Ramos (cell line): ENCODE results near the gene POLK.
"Not testable (repeated sequence)": the region's sequence is repeated elsewhere in the genome, so short reads cannot be mapped to it uniquely, and the experiment has no call there.

Experiments
- in situ Hi-C: fragments of 300-500 bp; cut with MboI; formaldehyde crosslinking; loops from one replicate; pipeline ENCODE4 v1.14.3; 2022; ENCODE audit warnings: low sequenced_read_pairs; ENCODE audit not compliant: unreplicated experiment

POLK gene

GRCh38 chr5:75603371-75603770, 91.7 kb downstream of the POLK start:
- in situ Hi-C loops = no loop called here

GRCh38 chr5:75603821-75604220, 92.1 kb downstream of the POLK start:
- in situ Hi-C loops = no loop called here

GRCh38 chr5:75607341-75607740, 95.7 kb downstream of the POLK start:
- in situ Hi-C loops = not testable (repeated sequence)

- in situ Hi-C loops = no loop called here
Measured at GRCh38 chr5:75608870-75609269, 97.2 kb downstream of the POLK start.

GRCh38 chr5:75610201-75610600, 98.5 kb downstream of the POLK start:
- in situ Hi-C loops = no loop called here

- in situ Hi-C loops = not testable (repeated sequence)
Measured at GRCh38 chr5:75610859-75611310, 99.2 kb downstream of the POLK start.

GRCh38 chr5:75611311-75612225, 99.9 kb downstream of the POLK start, which contains the start of gene ANKDD1B:
Gene ANKDD1B (plus strand): TSS chr5:75611453. CDS start chr5:75611635, 182 bp downstream.
- in situ Hi-C loops = no loop called here

- in situ Hi-C loops = no loop called here
Measured at GRCh38 chr5:75612226-75612569, 100.5 kb downstream of the POLK start.

GRCh38 chr5:75612901-75613300, 101.2 kb downstream of the POLK start:
- in situ Hi-C loops = no loop called here

GRCh38 chr5:75614176-75614575, 102.5 kb downstream of the POLK start:
- in situ Hi-C loops = no loop called here

GRCh38 chr5:75616371-75616881, 104.7 kb downstream of the POLK start:
- in situ Hi-C loops = no loop called here

GRCh38 chr5:75616971-75617621, 105.4 kb downstream of the POLK start:
- in situ Hi-C loops = no loop called here

GRCh38 chr5:75617736-75618352, 106.2 kb downstream of the POLK start:
- in situ Hi-C loops = no loop called here

GRCh38 chr5:75620184-75620959, 108.7 kb downstream of the POLK start:
- in situ Hi-C loops = no loop called here

GRCh38 chr5:75622564-75622963, 110.9 kb downstream of the POLK start:
- in situ Hi-C loops = no loop called here

- in situ Hi-C loops = no loop called here
Measured at GRCh38 chr5:75623846-75624245, 112.2 kb downstream of the POLK start.

GRCh38 chr5:75626959-75627358, 115.3 kb downstream of the POLK start:
- in situ Hi-C loops = no loop called here

- in situ Hi-C loops = no loop called here
Measured at GRCh38 chr5:75627801-75628200, 116.1 kb downstream of the POLK start.

- in situ Hi-C loops = no loop called here
Measured at GRCh38 chr5:75630875-75631274, 119.2 kb downstream of the POLK start.

- in situ Hi-C loops = no loop called here
Measured at GRCh38 chr5:75632321-75632720, 120.6 kb downstream of the POLK start.
